AG09319 (cell line): Measurements from ENCODE around the gene VAV2.

Experiments
- DNase-seq: peaks from one replicate; pipeline ENCODE4 v3.0.0-alpha.2; 2010; ENCODE audit warnings: low read depth; ENCODE audit errors: extremely low read depth
- TF ChIP-seq, protein P1 (sequence below): IDR thresholded peaks from 2 replicates; pipeline ENCODE4 v1.5.1; 2011; ENCODE audit warnings: low read depth, mild to moderate bottlenecking, inconsistent platforms, low read length, moderate library complexity

VAV2 gene

DNA sequence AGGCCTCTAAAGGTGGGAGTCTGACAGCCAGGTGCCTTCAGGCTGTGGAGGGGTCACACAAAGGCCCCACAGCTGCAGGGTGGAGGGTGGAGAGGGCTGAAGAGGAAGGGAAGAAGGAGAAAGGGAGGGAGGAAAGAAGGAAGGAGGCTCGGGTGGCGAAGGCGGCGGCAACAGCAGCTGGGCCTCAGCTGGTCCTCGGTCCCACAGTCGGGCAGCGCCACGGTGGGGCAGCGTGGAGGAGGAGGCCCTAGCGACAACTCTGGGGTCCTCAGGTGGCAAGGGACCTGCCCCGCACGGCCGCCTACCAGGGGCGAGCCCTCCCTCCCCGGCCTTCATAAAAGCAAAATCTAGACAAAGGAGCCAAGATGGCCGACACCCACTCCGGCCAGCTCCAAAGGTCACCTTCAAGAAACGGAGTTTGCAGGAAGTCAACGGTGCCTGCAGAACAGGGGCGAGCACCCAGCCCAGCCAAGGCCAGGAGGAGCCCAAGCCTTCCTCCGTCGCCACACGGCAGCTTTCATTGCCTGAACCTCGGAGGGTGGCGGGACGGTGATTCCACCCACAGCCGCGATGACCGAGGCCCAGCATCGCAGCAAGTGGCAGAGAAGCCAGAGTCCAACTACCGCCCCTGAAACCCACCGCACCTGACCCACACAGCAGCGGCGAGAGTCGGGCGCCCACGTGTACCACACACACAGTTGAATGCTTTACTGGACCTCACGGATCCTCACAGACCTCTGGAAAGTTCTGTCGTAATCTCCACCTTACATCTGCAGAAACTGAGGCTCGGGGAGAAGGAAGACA lies 98.7 kb downstream of the VAV2 start:
- no peak for DNase-seq
- TF ChIP-seq, protein P1, sequence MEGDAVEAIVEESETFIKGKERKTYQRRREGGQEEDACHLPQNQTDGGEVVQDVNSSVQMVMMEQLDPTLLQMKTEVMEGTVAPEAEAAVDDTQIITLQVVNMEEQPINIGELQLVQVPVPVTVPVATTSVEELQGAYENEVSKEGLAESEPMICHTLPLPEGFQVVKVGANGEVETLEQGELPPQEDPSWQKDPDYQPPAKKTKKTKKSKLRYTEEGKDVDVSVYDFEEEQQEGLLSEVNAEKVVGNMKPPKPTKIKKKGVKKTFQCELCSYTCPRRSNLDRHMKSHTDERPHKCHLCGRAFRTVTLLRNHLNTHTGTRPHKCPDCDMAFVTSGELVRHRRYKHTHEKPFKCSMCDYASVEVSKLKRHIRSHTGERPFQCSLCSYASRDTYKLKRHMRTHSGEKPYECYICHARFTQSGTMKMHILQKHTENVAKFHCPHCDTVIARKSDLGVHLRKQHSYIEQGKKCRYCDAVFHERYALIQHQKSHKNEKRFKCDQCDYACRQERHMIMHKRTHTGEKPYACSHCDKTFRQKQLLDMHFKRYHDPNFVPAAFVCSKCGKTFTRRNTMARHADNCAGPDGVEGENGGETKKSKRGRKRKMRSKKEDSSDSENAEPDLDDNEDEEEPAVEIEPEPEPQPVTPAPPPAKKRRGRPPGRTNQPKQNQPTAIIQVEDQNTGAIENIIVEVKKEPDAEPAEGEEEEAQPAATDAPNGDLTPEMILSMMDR, result no peak

DNA sequence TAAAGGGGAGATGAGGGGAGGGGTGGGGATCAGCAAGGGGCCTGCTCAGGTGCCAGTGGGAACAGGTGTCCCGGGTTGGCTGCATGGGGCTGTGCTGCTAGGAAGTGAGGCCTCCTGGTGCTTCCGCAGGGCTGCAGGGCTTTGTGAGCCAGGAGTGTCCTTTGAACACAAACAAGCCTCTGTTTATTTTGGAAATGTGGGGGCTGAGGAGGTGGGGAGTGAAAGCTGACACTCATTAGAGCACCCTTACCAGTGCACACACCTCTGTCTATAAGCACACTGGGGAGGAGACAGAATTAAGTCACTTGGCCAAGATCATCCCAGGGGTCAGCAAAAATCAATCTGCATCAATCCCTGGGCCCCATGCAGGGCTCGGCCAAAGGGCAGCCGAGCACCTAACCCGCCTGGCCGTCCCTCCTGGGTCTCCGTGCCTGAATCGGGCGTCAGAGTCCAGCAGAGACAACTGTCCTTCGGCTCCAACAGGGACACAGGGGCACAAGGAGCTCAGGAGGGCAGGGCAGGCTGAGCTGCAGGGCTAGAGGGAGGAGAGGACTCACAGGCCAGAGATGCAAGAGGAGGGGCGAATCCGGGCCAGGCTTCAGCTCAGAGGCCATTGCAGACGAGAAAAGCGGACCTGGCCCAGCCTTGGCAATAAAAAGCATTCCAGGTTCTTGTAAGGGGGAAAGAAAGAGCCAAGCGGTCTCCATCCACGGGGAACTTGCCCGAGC lies 99.8 kb downstream of the VAV2 start:
- no peak for DNase-seq
- TF ChIP-seq, protein P1, result no peak

DNA sequence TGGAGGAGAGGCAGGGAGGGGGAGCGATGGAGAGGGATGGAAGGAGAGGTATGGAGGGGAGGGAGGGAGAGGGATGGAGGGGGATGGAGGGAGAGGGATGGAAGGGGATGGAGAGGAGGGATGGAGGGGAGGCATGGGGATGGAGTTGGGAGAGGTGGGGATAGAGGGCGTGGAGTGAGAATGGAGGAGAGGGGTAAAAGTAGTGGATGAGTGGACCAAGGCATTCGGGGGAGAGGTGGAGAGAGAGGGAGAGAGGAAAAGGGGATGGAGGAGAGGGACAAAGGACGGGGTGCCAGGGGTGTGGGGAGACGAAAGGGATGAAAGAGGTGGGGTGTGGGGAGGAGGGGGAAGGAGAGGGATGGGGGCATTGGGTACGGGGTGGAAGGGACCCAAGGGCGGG lies 100.4 kb downstream of the VAV2 start:
- TF ChIP-seq, protein P1, result no peak
- no peak for DNase-seq

DNA sequence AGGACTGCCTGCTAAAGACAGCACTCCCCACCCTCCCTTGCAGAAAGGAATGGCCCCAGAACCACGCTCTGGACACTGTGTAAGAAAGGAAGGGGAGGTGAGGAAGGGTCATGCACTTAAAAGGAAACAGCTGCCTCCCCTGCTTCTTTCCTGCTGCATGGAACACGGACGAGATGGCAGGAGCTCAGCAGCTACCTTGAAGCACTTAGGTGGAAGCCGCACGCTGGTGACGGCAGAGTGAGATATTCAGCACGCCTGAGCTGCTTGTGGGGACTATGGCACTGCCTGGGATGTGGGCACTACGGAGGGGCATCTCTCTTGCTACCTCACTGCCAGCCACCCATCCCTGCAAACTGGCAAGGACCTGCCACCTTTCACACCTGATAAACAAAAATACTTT lies 101.5 kb downstream of the VAV2 start:
- TF ChIP-seq, protein P1, result no peak
- no peak for DNase-seq

DNA sequence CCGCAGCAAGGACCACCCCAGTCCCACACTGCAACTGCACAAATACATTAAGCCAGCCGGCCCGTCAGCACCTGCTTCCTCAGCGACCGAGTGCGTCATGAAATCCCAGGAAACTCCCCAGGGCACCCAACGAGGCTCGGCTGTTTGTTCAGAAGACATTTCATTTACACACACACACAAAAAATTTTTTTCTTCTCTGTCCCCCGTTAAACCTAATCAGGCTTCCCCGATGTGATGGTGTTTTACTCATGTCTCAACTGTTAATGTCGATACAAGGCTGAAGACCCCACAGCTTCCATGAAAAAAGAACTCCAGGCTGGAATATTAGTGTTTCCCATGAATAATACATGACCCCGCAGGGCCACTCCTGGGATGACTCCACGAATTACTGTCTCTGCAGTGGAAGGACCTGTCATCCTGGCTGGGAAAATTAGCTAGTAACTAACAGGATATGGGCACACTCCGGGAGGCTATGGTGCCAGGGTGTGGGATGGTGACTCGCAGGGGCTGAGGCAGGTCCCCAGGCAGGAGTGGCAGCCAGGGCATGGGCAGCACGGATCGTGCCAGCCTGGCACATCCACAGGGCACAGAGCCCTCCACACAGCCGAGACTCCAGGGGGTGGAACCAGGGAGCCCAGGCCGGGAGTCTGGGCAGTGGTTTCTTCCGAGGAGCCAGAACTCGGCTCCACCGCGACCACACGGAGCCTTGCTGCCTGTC lies 102.4 kb downstream of the VAV2 start:
- TF ChIP-seq, protein P1, result no peak
- DNase-seq, result no peak

DNA sequence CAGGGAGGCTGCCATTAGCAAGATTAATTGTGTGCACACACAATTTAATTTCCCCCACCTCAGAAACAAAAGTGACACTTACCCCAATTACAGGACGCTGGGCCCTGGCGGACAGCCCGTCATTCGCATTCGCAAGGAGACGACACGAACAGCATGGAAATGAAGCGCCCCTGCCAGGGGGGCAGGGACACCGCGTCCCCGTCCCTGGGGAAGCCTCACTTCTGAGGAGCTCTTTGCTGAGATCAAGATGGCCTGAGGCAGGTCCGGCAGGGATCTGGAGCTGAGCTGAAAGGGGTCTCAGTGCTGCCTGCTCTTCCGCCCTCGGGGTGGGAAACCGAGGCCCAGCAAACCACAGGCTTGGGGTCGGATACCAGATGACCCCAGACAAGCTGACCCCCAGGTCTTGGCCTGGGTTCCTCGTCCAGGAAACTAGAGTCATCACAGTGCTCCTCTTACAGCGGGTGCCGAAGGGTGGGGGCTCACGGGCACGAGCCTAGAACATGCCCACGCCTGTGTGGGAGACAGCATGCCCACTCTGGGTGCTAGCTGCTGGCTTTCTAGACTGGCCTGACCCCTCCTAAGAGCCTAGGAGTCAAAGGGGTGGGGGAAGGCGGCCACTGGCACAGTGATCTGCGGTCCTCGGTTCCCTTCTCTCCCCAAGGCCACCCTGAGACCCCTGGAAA lies 103.2 kb downstream of the VAV2 start:
- no peak for DNase-seq
- TF ChIP-seq, protein P1, result no peak
